T-helper 1 cell treated with Interleukin-12 subunit alpha and Interleukin-12 subunit beta and Interleukin-4 antibody, amounts not matched to agents 30 ng/mL and 1 ng/mL, for 36 hours (primary cell): Measurements from ENCODE around the gene MISP. TPM values are rescaled to one million over a fixed set of nuclear protein-coding genes. Genes with fewer than 3 reads are reported as not detected.

Experiments used
- intact Hi-C: fragments of 100-400 bp; cut with micrococcal nuclease; formaldehyde crosslinking; loops from one replicate; pipeline ENCODE4 v1.15.1; 2024
- total RNA-seq: library from RNA; stranded (reverse); gene quantifications from 2 replicates; pipeline ENCODE4 v1.2.3, GENCODE V29; 2022

The MISP gene
- total RNA-seq, 1 donor from 2014 or later: not detected

GRCh38 chr19:796692-797527, 46.0 kb downstream of the MISP start, which contains the start of gene PTBP1:
Gene PTBP1 (plus strand): TSS chr19:797452. CDS start chr19:797498, 46 bp downstream.
- intact Hi-C loops: loop anchor here (1.0 to 5.0 kb wide), 13 partner anchors 66 to 1300 kb away; partner anchors contain the start of genes BSG, CIRBP, IZUMO4 and MOB3A

DNA sequence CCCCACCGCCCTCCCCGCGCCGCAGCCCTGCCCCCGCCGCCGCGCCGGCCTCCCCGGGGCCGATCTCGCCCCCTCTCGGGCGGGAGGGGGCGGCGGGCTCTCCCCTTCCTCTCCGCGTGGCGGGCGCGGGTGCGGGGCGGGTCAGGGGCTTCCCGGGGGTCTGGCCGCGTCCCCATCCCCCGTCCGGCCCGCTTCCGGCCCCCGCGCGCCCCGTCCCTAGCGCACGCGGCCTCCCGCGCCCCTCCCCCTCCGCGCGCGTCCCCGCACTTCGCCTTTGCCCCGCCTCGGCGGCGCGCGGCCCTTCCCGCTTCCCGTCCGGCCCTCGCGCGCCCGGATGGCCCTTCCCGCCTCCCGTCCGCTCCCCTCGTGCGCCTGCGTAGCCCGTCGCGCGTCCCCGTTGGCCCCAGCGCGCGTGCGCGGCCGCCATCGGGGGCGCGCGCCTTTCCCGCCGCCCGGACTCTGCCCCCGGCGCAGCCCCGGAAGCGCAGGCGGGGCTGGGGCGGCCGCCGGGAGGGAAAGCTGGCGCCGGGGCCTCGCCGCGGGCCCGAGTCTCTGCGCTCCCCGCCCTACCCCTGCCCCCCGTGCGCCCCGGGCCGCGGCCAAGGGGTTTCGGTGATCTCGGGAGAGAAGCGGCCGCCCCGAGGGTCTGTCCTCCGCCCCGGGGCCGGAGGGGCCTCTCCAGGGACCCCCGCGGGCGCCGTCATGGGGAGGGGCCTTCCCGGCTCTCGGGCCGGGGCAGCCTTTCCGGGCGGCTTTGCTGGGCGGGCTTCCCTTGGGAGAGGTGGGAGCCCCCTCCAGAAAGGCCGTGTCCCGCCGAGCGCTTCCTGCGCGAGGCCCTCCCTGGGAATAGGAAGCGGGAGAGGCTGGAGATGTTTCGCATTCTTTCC, 46.9 kb downstream of the MISP start:
- intact Hi-C loops: loop anchor here (1.0 to 5.0 kb wide), 13 partner anchors 65 to 1300 kb away; partner anchors contain the start of genes BSG, CIRBP, IZUMO4 and MOB3A

DNA sequence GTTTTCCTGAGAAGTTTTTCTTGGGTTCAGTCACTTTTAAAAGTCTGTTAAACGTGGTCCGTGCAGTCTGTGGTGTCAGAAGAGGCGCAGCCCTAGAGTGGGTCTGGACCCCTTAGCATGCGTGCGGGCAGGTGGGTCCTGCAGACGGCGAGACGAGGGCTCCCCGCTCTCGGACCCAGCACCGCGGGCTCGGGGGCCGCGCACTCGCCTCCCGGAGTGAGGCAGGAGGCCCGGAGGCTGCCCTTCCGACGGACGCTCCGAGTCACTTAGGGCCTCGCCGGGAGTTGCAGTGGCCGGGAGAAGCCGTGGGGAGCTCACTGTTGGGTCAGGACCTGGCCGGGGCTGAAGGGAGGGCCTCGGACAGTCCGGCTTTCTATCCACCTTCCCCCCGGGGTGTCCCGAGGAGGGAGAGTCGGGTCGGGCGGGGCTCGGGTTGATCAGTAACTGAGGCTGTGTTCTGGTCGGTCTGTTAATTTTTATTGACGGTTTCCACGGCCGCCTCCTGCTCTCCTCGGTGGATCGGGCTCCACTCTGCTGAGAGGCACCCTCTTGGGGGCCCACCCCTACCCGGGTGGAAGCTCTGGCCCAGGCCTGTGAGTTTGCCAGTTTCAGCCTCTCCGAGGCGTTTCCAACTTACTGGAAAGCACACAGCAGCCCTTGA, 47.6 kb downstream of the MISP start:
- intact Hi-C loops: loop anchor here (5.0 kb wide), 2 partner anchors 109 to 1299 kb away; partner anchors contain the start of genes IZUMO4 and MOB3A

- intact Hi-C loops: loop anchor here (5.0 kb wide), 2 partner anchors 108 to 1298 kb away; partner anchors contain the start of genes IZUMO4 and MOB3A
Observed at GRCh38 chr19:799076-799881, 48.4 kb downstream of the MISP start.

DNA sequence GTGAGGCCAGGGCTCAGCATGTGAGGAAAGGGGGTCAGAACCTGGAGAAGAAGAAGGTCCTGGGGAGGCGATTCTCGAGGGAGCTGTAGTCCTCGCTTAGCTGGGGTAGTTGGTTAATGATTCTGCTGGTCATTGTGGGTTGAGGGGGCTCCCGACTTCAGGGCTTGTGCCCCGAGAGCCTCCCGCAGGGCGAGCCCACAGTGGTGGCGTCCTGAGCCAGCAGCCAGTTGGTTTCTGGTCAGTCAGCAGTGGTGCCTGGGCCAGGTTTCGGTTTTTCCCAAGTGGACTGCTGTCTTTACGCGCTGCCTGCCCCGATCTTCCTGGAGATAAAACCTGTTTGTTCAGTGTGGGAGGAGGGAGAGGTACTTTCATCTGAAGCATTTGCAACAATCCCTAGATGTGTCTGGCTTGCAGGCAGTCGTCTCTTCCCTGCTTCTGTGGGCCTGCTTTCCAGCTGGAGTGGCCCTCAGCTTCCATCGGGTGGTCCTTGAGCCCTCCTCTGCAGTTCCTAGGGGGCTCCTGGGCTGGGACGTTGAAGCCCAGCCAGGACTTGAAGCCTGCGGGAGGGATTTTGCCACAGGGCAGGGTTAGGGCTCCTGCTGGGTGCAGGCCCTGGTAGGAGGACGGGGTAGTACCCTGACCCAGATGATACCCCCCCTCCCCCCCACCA, 49.6 kb downstream of the MISP start:
- intact Hi-C loops: no loop called here

- intact Hi-C loops: no loop called here
Observed at GRCh38 chr19:801030-801860, 50.3 kb downstream of the MISP start.

DNA sequence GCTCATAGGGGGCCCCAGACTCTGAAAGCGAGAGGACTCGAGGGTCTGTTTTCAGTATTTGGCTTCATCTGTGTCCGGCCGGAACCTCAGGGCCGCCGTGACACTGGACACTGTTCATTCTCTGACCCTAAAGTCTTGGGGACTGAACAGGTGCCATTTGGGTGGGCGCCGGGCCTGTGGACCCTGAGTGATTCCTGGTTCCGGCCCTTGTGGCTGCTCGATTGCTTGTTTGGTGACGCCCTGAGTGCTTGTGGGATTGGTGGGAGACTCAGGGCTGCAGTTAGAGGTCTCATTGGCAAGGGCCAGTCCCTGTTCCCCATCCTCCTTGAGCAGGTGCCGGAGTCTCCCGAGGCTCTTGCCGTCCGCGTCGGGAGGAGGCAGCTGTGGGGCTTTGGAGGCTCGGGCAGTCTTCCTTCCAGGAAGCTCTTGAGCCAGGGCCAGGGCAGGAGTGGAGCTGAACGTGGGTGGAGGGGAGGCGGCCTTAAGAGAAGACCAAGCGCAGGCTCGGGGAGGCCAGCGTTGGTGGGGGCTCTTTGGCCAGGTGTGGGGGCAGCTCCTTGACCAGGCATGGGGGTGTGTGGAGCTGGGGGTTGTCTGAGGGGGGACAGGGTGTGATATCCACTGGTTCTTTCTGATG, 51.1 kb downstream of the MISP start:
- intact Hi-C loops: no loop called here

- intact Hi-C loops: no loop called here
Observed at GRCh38 chr19:802498-803098, 51.7 kb downstream of the MISP start.

GRCh38 chr19:803099-803561, 52.2 kb downstream of the MISP start:
- intact Hi-C loops: no loop called here

DNA sequence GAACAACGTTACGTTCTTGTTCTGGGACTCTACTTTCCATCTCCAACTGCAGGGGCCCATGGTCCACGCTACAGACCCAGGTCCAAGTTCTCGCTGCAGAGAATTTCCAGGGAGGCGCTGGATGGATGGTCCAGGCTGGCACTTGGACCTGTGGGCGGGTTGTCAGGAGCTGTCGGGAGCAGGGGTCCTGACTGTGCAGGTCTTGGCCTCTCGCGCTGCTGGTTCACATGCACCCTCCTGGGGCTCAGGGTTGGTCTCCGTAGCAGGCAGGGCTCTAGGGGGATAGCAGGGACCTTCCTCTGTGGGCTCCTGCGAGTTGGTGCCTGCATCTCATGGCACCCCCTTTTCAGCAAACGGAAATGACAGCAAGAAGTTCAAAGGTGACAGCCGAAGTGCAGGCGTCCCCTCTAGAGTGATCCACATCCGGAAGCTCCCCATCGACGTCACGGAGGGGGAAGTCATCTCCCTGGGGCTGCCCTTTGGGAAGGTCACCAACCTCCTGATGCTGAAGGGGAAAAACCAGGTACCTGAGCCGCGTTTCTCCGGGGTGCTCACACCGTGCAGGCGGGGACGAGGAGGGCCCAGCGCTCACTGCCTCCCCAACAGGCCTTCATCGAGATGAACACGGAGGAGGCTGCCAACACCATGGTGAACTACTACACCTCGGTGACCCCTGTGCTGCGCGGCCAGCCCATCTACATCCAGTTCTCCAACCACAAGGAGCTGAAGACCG, 52.9 kb downstream of the MISP start:
- intact Hi-C loops: no loop called here

- intact Hi-C loops: no loop called here
Observed at GRCh38 chr19:804419-805165, 53.7 kb downstream of the MISP start.

- intact Hi-C loops: no loop called here
Observed at GRCh38 chr19:805166-805551, 54.2 kb downstream of the MISP start.

DNA sequence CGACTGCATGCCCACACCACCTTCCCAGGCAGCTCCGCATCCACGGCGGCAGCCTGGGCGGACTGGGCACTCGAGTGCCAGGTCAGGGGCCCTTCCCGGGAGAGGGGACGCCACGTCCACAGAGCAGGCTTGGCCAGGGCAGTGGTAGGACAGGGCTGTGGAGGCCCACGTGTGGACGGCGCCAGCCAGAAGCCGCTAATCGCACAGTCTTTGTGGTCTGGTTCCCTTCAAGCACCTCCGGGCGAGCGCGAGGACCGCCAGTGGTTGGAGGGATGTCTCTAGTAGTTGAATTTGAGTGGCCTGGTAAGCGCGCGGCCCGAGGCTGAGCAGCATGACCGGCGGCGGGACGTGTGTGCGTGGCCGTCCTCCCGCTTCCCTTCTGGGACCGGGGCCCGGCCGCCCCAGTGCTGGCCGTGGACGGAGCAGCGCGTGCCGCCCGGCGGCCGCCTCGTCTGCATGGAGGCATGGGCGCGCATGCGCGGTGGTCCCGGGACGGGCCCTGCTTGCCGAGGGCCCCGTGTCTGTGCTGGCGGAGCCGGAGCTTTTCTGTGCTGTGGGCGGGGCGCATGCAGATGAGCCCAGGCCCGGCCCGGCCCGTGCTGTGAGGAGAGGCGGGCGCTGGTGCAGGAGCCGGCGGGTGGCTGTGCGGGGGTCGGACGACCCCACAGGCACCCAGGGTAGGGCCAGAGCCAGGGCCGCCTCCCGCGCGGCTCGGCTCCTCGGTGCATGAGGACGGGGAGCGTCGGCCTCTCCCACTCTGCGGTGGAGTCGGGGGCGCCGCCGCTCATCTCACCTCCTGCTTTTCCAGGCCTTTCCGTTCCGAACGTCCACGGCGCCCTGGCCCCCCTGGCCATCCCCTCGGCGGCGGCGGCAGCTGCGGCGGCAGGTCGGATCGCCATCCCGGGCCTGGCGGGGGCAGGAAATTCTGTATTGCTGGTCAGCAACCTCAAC, 55.0 kb downstream of the MISP start:
- intact Hi-C loops: no loop called here

GRCh38 chr19:806815-807421, 56.0 kb downstream of the MISP start:
- intact Hi-C loops: no loop called here
